Neural progenitor cell (in vitro differentiated cells): Measurements from ENCODE around the gene ZNF787.

Experiments
- EZH2 ChIP-seq: fragments of 200-600 bp; sonication (generic); IDR thresholded peaks from 2 replicates; pipeline ENCODE4 v1.6.1; 2017; ENCODE audit warnings: antibody characterized with exemption, mild to moderate bottlenecking, moderate library complexity
- EZH2phosphoT487 ChIP-seq: fragments of 200-600 bp; sonication (generic); IDR thresholded peaks from 2 replicates; pipeline ENCODE4 v1.6.1; 2017; ENCODE audit warnings: antibody characterized with exemption
- TF ChIP-seq, protein P1 (sequence below): fragments of 200-600 bp; sonication (generic); IDR thresholded peaks from 2 replicates; pipeline ENCODE4 v1.5.1; 2017; ENCODE audit warnings: antibody characterized with exemption, mild to moderate bottlenecking

GRCh38 chr19:56118666-56119581, 2.2 kb downstream of the ZNF787 start:
- TF ChIP-seq, protein P1, sequence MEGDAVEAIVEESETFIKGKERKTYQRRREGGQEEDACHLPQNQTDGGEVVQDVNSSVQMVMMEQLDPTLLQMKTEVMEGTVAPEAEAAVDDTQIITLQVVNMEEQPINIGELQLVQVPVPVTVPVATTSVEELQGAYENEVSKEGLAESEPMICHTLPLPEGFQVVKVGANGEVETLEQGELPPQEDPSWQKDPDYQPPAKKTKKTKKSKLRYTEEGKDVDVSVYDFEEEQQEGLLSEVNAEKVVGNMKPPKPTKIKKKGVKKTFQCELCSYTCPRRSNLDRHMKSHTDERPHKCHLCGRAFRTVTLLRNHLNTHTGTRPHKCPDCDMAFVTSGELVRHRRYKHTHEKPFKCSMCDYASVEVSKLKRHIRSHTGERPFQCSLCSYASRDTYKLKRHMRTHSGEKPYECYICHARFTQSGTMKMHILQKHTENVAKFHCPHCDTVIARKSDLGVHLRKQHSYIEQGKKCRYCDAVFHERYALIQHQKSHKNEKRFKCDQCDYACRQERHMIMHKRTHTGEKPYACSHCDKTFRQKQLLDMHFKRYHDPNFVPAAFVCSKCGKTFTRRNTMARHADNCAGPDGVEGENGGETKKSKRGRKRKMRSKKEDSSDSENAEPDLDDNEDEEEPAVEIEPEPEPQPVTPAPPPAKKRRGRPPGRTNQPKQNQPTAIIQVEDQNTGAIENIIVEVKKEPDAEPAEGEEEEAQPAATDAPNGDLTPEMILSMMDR, result no peak
- TF ChIP-seq EZH2phosphoT487 (no peak), EZH2 (no peak)
